DMS 273 (cell line): ENCODE data around the gene SLC17A7.
"Not testable (repeated sequence)": the region's sequence is repeated elsewhere in the genome, so short reads cannot be mapped to it uniquely, and the experiment has no call there.

Experiments
- DNase-seq: peaks from one replicate; lab custom pipeline; 2025; ENCODE audit not compliant: unreplicated experiment; lab: John Stamatoyannopoulos, UW

Gene SLC17A7

GRCh38 chr19:49445997-49446396, 4.7 kb upstream of the SLC17A7 start:
- no peak for DNase-seq

- not testable (repeated sequence) for DNase-seq
Measured at GRCh38 chr19:49444100-49444700, 2.9 kb upstream of the SLC17A7 start.

- DNase-seq = peak; percentile 100
Measured at GRCh38 chr19:49443366-49444099, 2.2 kb upstream of the SLC17A7 start.

- peak; percentile 97 for DNase-seq
Measured at GRCh38 chr19:49442771-49443365, 1.5 kb upstream of the SLC17A7 start.

GRCh38 chr19:49442354-49442753, 1.0 kb upstream of the SLC17A7 start:
- DNase-seq = peak; percentile 83

GRCh38 chr19:49441960-49442350, 628 bp upstream of the SLC17A7 start:
- no peak for DNase-seq

GRCh38 chr19:49440439-49441209, 703 bp downstream of the SLC17A7 start:
- peak; percentile 67 for DNase-seq

GRCh38 chr19:49439836-49440235, 1.5 kb downstream of the SLC17A7 start:
- no peak for DNase-seq

- peak; percentile 74 for DNase-seq
Measured at GRCh38 chr19:49438261-49438660, 3.1 kb downstream of the SLC17A7 start.

GRCh38 chr19:49437231-49437630, 4.1 kb downstream of the SLC17A7 start:
- DNase-seq = peak; percentile 83

- no peak for DNase-seq
Measured at GRCh38 chr19:49436381-49437017, 4.8 kb downstream of the SLC17A7 start.

- DNase-seq = no peak
Measured at GRCh38 chr19:49435670-49436069, 5.7 kb downstream of the SLC17A7 start.

GRCh38 chr19:49434907-49435583, 6.3 kb downstream of the SLC17A7 start:
- DNase-seq = peak; percentile 42

- no peak for DNase-seq
Measured at GRCh38 chr19:49433240-49433901, 8.0 kb downstream of the SLC17A7 start.

- no peak for DNase-seq
Measured at GRCh38 chr19:49432141-49433073, 8.9 kb downstream of the SLC17A7 start.

- no peak for DNase-seq
Measured at GRCh38 chr19:49431330-49431749, 10.0 kb downstream of the SLC17A7 start.

- peak; percentile 56 for DNase-seq
Measured at GRCh38 chr19:49430678-49431329, 10.5 kb downstream of the SLC17A7 start.

GRCh38 chr19:49430172-49430677, 11.1 kb downstream of the SLC17A7 start:
- no peak for DNase-seq
